Vagina (tissue), 2 donors: ENCODE measurements around the gene PRM1. TPM values are rescaled to one million over a fixed set of nuclear protein-coding genes. Genes with fewer than 3 reads are reported as not detected.

Source experiments
- DNase-seq, 2 donors: peaks; one replicate each; pipeline ENCODE4 v3.0.0-alpha.2; 2017; ENCODE audit errors: extremely low spot score in 2 of 2
- H3K27ac ChIP-seq: fragments of 200-600 bp; sonication (generic); one replicate; pipeline ENCODE4 v1.5.1; 2019
- H3K27me3 ChIP-seq: fragments of 200-600 bp; sonication (generic); one replicate; pipeline ENCODE4 v1.5.1; 2019
- H3K36me3 ChIP-seq, 2 donors: fragments of 200-600 bp; sonication (generic); one replicate each; pipeline ENCODE4 v1.5.1; 2017 to 2019
- H3K4me1 ChIP-seq: fragments of 200-600 bp; sonication (generic); one replicate; pipeline ENCODE4 v1.5.1; 2019
- H3K4me3 ChIP-seq, 2 donors: fragments of 200-600 bp; sonication (generic); 1 replicate in 1 of 2; 2 replicates in 1 of 2; pipeline ENCODE4 v1.5.1; 2016 to 2019
- H3K9me3 ChIP-seq: fragments of 200-600 bp; sonication (generic); one replicate; pipeline ENCODE4 v1.5.1; 2019
- CTCF ChIP-seq, 3 experiments: fragments of 450-650 bp in 2 of 3; fragments of 200-600 bp in 1 of 3; sonication (generic) in 1 of 3; IDR thresholded peaks; one replicate each; pipeline ENCODE4 v1.5.1; 2017 to 2019; ENCODE audit warnings: antibody characterized with exemption in 3 of 3, mild to moderate bottlenecking in 2 of 3, moderate library complexity in 2 of 3
- POLR2A ChIP-seq, 2 donors: fragments of 450-650 bp; IDR thresholded peaks; one replicate each; pipeline ENCODE4 v1.6.1; 2017; ENCODE audit warnings: antibody characterized with exemption in 2 of 2, mild to moderate bottlenecking in 2 of 2, moderate library complexity in 2 of 2
- POLR2AphosphoS5 ChIP-seq, 2 donors: sonication (generic); formaldehyde crosslinking; IDR thresholded peaks; one replicate each; pipeline ENCODE4 v1.9.0; 2017; ENCODE audit warnings: antibody characterized with exemption in 2 of 2, mild to moderate bottlenecking in 2 of 2, low read depth in 1 of 2; ENCODE audit not compliant: insufficient read depth in 1 of 2
- intact Hi-C: fragments of 100-400 bp; cut with DNase I; formaldehyde crosslinking; loops from one replicate; pipeline ENCODE4 v1.15.1; 2023
- total RNA-seq: library from RNA; depleted of rRNA; stranded (reverse); fragments of >200 nt; gene quantifications from one replicate; pipeline ENCODE4 v1.2.3, GENCODE V29; 2016

Gene PRM1
- total RNA-seq, 1 donor from 2014 or later, result not detected

- TF ChIP-seq POLR2AphosphoS5 (IDR thresholded peaks at IDR 0.05; ENCODE audit: insufficient read depth in 1 of 2, low read depth in 1 of 2), result peak; percentile 56 to 71
- TF ChIP-seq POLR2A (IDR thresholded peaks at IDR 0.05), result no peak
- no peak for TF ChIP-seq CTCF (IDR thresholded peaks at IDR 0.05)
- no peak overlapping the region for H3K4me3 ChIP-seq
- peak overlapping the region; percentile 62 for H3K27ac ChIP-seq
- H3K36me3 ChIP-seq, result no peaks in the 10 kb centered on the region
- DNase-seq, result peak in 1 of 2 donors; percentile 95
- H3K4me1 ChIP-seq, result peaks cover 18% of the 10 kb centered on the region
- no peaks in the 10 kb centered on the region for H3K9me3 ChIP-seq
- no peaks in the 10 kb centered on the region for H3K27me3 ChIP-seq
- intact Hi-C loops, result no loop called here
These were observed 47.3 kb upstream of the PRM1 start for GRCh38 chr16:11328172-11329070.

- peaks cover 18% of the 10 kb centered on the region for H3K4me1 ChIP-seq
- intact Hi-C loops, result no loop called here
- H3K27me3 ChIP-seq, result no peaks in the 10 kb centered on the region
- TF ChIP-seq CTCF (IDR thresholded peaks at IDR 0.05) (no peak), POLR2A (IDR thresholded peaks at IDR 0.05) (no peak), POLR2AphosphoS5 (IDR thresholded peaks at IDR 0.05; ENCODE audit: insufficient read depth in 1 of 2, low read depth in 1 of 2) (no peak)
- H3K9me3 ChIP-seq, result no peaks in the 10 kb centered on the region
- no peak for DNase-seq
- H3K36me3 ChIP-seq, result no peaks in the 10 kb centered on the region
- H3K27ac ChIP-seq, result peak overlapping the region; percentile 62
- H3K4me3 ChIP-seq, result no peak overlapping the region
These were observed 46.4 kb upstream of the PRM1 start for GRCh38 chr16:11327277-11328171.

- intact Hi-C loops, result no loop called here
- Histone ChIP-seq H3K27me3 (no peaks in the 10 kb centered on the region), H3K4me1 (peaks cover 18% of the 10 kb centered on the region), H3K27ac (peak overlapping the region; percentile 60), H3K4me3 (no peak overlapping the region), H3K9me3 (no peaks in the 10 kb centered on the region), H3K36me3 (no peaks in the 10 kb centered on the region)
- DNase-seq, result no peak
- no peak for TF ChIP-seq POLR2A (IDR thresholded peaks at IDR 0.05)
- no peak for TF ChIP-seq POLR2AphosphoS5 (IDR thresholded peaks at IDR 0.05; ENCODE audit: insufficient read depth in 1 of 2, low read depth in 1 of 2)
- no peak for TF ChIP-seq CTCF (IDR thresholded peaks at IDR 0.05)
These were observed 45.7 kb upstream of the PRM1 start for GRCh38 chr16:11326737-11327276.

GRCh38 chr16:11326084-11326736 lies 45.1 kb upstream of the PRM1 start:
- no peaks in the 10 kb centered on the region for H3K9me3 ChIP-seq
- intact Hi-C loops, result no loop called here
- H3K4me1 ChIP-seq, result peaks cover 18% of the 10 kb centered on the region
- H3K36me3 ChIP-seq, result no peaks in the 10 kb centered on the region
- H3K27ac ChIP-seq, result no peak overlapping the region
- TF ChIP-seq POLR2A (IDR thresholded peaks at IDR 0.05) (no peak), POLR2AphosphoS5 (IDR thresholded peaks at IDR 0.05; ENCODE audit: insufficient read depth in 1 of 2, low read depth in 1 of 2) (no peak), CTCF (IDR thresholded peaks at IDR 0.05) (no peak)
- DNase-seq, result no peak
- H3K4me3 ChIP-seq, result no peak overlapping the region
- H3K27me3 ChIP-seq, result no peaks in the 10 kb centered on the region
